Kasumi-1 (cell line): Measurements from ENCODE around the gene KLK6.
"Not testable (repeated sequence)": the region's sequence is repeated elsewhere in the genome, so short reads cannot be mapped to it uniquely, and the experiment has no call there.

Source experiments
- DNase-seq, 2 experiments: peaks; one replicate each; lab custom pipeline; 2025; lab: John Stamatoyannopoulos, UW

KLK6 gene

DNA sequence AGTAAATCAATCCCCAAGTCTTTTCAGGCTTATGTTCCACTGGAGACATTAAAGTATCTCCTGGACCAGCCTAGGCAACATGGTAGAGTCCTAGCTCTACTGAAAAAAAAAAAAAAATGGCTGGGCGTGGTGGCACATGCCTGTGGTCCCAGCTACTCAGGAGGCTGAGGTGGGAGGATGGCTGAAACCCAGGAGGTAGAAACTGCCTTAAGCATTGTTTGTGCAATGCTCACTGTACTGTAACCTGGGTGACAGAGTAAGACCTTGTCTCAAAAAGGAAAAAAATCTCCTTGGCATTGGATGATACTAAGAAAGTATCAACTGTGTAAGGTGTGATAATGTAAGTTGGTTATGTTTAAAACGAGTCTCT is 23.3 kb upstream of the KLK6 start:
- DNase-seq, result no peak

DNA sequence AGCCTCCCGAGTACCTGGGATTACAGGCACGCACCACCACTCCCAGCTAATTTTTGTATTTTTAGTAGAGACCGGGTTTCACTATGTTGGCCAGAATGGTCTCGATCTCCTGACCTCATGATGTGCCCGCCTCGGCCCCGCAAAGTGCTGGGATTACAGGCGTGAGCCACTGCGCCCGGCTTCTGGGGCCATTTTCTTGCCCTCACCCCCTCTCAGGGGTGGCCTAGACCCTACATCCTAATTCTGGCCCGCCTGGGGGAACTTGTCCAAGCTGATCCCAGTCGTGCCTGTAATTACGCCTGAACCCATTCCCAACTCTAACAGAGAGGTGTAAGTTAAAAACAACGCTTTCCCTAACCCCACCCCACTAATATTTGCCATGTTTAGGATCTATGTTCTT is 15.0 kb upstream of the KLK6 start:
- not testable (repeated sequence) for DNase-seq

DNA sequence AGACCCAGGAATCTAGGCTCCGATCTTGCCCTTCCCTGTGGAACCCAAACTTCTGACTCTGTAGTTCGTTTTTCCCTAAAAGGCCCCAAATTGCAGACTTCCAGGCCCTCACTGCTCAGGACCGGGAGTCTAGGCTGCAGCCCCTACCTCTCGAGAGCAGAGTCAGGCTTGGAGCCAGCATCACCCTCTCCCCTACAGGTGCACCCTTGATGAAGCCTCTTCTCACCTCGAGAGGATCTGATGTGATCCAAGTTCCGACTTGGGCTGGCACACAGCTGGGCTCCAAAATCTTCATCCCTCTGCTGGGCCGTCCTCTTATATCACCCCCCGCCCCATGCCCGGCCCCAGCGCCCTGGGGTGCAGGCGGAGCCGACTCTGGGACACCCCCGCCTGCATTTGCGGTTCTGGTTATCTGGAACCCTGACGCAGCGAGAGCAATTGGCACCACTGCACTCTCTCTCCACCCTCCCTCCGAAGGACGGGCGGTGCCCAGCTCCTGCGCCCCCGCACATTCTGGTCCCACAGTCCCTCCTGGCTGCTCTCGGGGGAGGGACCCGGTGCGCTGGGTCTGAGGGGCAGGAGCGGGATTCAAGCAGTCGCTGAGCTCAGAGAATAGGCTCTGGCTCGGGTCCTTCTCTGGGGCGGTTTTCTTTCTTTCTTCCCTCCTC is 14.4 kb upstream of the KLK6 start, which contains the start of gene KLK7:
TSS of gene KLK7 (minus strand) at position 293 of the 668 bp plus-strand sequence. CDS start 1,518 bp downstream, outside the sequence.
- DNase-seq, result no peak

DNA sequence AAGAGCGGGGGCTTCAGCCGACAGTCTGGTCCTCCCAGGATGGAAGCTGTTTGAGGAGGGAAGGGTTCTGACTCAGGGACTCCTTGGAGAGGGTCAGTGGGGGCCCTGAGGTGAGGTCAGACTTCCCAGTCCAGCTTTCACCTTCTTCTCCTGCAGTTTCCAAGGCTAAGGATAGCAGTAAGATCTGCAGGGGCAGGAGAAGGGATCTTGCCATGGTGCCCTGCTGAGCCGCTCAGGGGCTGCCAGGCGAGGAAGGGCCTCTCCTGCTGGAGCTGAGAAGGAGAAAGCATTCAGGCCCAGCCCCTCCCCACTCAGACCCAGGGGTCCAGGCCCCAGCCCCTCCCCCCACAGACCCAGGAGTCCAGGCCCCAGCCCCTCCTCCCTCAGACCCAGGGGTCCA is 12.8 kb upstream of the KLK6 start:
- DNase-seq, result no peak

DNA sequence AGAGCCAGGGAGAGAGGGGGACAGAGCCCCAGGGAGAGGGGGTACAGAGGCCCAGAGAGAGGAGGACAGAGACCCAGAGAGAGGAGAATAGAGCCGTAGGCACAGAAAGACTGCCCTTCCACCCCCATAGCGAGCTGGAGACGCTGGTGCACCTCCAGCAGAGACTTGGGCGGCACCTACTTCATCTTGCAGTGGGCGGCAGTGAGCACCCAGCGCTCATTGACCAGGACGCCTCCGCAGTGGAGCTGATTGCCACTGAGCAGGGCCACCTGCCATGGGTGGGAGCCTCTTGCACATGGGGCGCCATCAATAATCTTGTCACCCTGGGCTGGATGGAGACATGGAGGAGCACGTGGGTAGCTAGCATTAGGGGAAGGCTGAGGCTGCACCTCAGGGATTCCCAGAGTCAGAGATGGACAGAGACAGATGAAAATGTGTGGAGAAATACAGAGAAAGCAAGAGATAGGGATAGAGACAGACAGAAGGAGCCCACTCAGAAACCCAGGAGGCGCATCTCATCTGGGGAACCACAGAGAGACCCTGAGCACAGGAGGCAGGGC is 12.3 kb upstream of the KLK6 start:
- no peak for DNase-seq

DNA sequence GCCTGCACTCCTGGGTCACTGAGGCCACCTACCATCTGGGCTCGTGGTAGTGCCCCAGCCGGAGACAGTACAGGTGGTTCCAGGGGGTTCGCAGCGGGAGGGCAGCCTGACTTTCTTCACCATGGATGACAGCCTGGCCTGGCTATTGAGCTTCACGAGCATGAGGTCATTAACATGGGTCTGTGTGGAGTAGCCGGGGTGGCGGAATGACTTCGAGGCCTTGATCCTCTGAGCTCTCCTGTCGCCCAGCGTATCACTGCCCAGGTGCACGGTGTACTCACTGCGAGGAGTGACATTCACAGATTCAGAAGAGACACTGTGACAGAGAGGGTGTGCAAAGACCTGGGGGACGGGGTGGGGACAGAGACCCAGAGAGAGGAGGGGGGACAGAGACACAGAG is 10.8 kb upstream of the KLK6 start:
- DNase-seq, result no peak

DNA sequence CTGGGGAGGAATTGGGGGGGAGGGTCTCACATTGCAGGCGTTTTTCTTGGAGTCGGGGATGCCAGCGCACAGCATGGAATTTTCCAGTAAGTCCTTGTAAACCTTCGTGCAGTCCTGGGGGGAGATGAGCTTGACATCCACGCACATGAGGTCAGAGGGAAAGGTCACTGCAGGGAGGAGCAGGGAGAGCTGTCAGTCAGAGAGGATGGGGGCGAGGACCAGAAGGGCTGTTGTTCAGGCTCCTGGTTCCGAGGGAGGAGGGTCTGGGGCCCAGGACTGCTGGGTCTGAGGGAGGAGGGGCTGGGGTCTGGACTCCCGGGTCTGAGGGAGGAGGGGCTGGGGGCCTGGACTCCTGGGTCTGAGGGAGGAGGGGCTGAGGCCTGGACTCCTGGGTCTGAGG is 10.4 kb upstream of the KLK6 start:
- DNase-seq, result no peak

DNA sequence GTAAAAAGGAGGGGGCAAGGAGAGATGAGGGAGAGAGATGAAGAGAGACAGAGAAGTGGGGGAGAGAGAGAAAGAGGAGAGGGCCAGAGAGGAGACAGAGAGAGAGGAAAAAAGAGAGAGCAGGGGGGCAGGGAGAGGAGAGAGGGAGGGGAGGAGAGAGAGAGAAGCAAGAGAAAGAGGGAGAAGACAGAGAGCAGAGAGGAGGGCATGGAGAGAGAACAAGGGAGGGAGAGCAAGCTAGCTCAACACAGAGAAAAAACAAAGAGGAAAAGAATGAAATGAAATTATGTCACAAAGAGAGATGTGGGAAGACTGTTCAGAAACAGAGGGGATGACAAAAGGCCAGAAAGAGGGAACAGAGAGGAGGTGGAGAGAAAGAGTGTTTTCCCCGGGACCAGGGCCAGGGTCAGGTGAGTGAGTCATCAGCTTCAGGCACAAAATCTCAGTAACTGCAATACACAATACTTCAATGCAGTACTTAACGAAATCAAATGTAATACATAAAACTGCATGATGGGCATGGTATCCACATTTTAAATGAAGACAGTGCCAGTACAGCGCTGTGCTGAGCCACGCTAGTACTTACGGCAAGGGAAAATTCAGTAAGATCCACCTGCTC is 9.5 kb upstream of the KLK6 start:
- DNase-seq, result no peak

DNA sequence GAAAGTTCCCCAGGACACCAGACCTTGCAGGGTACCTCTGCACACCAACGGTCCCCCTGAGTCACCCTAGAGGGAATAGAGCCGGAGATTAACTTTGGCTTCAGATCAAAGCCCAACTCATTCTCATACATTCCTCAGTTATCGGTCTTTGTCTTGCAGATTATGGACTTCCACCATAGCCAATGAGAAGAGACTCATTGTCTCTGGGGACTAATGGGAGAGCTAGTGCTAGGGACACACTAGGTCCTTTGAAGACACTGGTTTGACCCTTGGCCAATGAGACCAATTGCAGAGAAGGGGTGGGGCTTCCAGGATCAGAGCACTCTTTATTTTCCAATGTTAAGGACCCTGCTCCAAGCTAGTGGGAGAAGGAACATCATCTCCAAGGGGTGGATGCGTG is 8.2 kb upstream of the KLK6 start:
- no peak for DNase-seq

DNA sequence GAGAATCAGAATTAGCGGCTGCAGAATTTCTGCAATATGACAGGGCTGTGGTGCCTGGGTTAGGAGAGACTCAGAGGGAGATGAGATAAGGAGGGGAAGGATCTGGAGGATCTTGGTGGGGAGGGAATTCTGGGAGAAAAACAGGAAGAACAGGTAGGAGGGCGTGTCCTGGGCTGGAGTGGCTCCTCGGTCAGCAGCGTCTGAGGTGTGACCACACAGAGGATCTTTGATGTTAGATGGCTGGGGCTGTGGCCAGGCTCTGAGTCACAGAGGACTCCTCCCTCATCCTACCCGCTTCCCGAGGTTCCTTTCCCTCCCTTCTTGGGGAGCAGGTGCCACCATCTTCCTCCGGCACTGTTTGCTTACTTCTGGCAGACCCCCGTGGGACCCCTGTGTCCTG is 6.4 kb upstream of the KLK6 start:
- no peak for DNase-seq

DNA sequence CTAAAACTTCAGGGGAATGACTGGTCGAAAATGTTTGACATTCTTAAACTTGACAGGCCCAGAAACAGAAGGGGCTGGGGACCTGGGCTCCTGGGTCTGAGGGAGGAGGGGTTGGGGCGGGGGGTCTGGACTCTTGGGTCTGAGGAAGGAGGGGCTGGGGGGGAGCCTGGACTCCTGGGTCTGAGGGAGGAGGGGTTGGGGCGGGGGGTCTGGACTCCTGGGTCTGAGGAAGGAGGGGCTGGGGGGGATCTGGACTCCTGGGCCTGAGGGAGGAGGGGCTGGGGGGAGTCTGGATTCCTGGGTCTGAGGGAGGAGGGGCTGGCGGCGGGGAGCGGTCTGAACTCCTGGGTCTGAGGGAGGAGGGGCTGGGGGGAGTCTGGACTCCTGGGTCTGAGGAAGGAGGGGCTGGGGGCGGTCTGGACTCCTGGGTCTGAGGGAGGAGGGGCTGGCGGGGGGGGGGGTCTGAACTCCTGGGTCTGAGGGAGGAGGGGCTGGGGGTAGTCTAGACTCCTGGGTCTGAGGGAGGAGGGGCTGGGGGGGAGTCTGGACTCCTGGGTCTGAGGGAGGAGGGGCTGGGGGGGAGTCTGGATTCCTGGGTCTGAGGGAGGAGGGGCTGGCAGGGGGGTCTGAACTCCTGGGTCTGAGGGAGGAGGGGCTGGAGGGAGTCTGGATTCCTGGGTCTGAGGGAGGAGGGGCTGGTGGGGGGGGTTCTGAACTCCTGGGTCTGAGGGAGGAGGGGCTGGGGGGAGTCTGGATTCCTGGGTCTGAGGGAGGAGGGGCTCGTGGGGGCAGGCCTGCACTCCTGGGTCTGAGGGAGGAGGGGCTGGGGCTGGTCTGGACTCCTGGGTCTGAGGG is 5.5 kb upstream of the KLK6 start:
- DNase-seq, result no peak

DNA sequence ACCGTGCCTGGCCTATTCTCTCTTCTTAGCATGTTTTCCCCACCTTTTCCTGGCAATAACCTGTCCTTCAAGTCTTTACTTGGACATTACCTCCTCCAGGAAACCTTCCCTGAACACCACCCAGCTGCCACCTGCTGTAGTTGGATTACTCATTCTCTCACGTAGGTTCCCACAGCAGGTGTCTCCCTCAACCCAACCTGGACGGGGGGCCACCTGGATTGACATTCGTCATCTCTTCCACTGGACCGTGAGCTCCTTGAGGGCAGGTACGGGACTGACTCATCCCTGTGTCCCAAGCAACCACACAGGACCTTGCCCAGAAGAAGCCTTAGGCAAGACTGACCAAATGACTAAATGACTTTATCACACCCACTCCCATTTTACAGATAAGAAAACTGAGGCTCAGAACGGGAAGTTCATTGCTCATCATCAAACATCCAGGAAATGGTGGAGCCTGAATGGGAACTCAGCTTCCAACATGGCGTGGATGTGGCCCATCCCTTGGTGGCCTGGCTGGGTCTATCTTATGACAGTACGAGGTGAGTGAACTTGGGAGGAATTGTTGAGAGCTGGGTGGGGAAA is 3.5 kb upstream of the KLK6 start:
- DNase-seq, result no peak

DNA sequence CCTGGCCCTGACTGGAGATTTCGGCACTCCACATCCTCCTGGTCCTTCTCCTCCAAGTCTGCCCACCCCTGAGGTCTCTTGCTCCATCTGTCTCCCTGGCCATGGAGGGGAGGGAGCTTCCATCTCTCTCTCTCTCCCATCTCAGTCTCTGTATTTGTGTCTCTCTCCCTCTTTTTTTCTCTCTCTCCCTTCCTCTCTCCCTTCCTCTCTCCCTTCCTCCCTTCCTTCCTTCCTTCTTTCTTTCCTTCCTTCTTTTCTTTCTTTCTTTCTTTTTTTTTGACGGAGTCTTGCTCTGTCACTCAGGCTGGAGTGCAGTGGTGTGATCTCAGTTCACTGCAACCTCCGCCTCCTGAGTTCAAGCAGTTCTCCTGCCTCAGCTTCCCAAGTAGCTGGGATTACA is 419 bp upstream of the KLK6 start:
- not testable (repeated sequence) for DNase-seq

DNA sequence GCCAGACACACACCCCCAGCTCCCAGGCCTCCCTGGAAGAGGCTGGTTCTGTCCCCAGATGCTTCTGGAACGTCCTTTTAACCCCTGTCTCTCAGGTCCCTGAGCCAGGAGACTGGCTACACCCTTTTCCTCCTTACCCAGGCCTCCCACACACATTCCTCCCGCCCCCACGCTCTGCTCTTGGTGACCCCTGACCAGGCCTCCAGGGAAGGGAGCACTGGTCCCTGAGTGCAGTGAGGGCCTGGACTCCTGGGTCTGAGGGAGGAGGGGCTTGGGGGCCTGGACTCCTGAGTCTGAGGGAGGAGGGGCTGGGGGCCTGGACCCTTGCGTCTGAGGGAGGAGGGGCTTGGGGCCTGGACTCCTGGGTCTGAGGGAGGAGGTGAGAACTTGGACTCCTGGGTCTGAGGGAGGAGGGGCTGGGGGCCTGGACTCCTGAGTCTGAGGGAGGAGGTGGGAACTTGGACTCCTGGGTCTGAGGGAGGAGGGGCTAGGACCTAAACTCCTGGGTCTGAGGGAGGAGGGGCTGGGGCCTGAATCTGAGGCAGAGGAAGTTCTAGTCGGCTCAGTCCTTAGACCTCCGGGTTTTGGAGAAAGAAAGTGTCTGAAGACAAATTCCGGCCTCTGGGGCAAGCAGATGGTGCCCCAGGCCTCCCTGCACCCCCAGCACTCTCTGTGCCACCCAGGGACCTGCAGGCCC is 527 bp downstream of the KLK6 start:
- no peak for DNase-seq

DNA sequence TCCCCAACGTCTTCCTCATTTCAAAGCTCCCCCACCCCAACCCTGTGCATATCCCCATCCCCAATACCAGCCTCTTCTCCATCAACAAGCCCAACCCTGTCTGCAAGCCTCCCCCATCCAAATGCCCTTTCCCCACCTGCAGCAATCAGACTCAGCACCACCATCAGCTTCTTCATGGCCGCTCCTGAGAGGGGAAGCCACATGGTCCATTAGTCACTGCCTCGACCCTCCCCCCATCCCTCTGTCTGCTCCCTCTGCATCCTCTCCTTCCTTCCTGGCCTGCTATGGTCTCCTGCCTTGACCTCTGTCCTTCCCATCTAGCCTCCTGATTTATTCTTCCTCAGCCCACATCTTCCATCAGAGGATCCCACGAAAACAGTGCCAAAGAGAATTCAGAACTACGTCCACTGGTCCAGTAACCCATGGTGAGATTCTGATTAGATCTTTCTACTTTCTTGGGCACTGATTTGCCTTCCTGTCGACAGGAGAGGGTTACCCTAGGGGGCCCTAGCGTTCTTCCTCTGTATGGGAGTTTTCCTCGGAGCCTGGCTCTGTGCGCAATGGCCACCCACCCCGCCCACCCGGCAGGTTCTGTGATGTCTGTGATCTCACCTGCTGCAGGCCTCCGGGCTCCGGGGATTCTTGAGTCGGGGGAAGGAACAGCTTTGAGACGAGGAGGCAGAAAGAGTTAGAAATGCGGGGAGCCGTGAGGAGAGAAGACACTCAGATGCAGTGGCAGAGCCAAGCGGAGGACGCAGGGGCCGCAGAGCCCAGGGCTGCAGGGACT is 1.3 kb downstream of the KLK6 start:
- DNase-seq, result no peak

DNA sequence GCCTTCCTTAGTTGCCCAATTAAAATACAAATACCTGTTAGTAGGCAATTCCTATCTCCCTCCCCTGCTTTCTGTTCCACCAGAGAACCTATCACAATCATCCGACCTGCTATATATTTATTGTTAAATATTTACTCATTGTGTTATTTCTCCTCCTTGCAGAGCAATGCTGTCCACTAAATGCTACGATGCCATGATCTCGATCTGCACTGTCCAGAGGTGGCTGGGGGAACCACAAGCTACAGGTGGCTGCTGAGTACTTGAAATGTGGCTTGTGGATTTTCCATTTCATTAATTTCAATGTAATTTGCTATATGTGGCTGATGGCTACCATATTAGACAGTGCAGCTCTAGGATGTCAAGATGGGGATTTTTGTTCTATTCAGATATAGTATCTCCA is 5.1 kb downstream of the KLK6 start:
- no peak for DNase-seq

DNA sequence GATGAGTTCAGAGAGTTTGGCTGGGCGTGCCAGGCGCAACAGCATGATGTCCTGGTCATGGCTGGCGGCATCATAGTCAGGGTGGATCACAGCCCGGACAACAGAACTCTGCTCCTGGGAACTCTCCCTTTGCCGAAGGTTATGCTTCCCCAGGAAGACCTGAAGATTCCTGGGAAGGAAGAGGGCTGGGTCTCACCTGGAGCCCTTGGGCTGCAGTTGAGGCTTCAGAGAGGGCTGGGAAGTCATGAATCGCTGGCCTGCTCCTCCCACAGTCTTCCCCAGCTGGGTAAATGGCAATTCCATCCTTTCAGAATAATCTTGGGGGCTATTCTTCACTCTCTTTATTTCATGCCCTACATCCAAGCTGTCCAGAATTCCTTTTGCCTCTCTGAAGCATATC is 6.0 kb downstream of the KLK6 start:
- no peak for DNase-seq

DNA sequence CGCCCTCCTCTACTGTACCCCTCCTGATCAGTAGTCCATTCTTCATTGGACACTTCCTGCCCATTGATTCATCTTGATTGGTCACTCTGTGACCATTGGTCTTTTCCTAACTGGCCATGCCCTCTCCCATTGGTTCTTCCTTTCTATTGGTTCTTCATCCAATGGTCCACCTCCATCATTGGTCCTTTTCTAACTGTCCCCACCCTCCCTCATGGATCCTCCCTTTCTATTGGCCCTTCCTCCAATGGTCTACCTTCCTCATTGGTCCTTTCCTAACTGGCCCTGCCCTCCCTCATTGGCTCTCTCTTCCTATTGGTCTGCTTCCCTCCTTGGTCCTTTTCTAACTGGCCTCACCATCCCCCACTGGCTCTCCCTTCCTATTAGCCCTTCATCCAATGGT is 7.1 kb downstream of the KLK6 start:
- no peak for DNase-seq

DNA sequence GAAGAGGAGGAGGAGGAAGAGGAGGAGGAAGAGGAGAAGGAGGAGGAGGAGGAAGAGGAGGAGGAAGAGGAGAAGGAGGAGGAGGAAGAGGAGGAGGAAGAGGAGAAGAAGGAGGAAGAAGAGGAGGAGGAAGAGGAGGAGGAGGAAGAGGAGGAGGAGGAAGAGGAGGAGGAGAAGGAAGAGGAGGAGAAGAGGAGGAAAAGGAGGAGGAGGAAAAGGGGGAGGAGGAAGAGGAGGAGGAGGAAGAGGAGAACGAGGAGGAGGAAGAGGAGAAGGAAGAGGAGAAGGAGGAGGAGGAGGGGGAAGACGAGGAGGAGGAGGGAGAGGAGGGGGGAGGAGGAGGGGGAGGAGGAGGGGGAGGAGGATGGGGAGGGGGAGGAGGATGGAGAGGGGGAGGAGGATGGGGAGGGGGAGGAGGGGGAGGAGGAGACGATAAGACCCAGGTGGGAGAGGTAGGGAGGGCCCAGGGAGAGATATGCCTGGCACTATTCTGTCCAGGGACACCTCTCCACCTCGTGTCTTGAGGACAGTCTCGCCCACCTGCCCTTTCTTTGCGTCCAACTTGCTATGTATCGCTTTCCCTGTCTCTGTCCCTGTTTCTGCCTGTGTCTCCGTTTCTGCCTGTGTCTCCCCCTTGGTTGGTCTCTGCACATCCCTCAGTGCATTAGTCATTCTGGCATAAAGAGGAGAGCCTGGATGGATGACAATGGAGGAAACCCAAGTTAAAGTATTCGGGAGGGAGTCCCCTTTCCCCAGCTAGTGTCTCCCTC is 9.5 kb downstream of the KLK6 start:
- DNase-seq, result no peak

DNA sequence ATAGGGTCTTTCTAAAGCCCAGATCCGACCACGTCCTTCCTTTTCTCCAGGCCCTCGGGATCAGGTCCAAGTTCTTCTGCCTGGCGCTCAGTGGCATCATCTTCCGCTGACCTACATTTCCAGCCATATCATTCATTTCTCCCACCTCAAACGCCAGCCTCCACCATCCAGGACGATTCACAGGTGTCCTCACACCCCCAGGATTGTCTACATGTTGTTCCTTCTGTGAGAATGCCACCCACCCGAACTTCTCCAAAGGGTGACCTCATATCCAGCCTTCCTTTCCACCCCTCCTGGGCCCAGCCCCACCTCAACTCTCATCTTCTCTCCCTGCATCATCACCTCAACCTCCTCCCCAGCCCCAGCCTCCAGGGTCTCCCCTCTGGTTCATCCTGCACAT is 11.8 kb downstream of the KLK6 start:
- DNase-seq, result no peak
